ENCODE results near the gene FOXP1. TPM values are rescaled to one million over a fixed set of nuclear protein-coding genes. Genes with fewer than 3 reads are reported as not detected.

FOXP1 gene
- total and polyA plus RNA-seq, 3 donors from 2014 or later, result 37.8 to 105 (median 75.9) TPM

GRCh38 chr3:71465371-71466036 is 118.0 kb downstream of the FOXP1 start:
- no peaks in the 10 kb centered on the region for H3K4me1 ChIP-seq
- 88 to 91% methylated on average over 13 of the region's 13 CpGs for WGBS, 2 donors

GRCh38 chr3:71464613-71465012 is 118.9 kb downstream of the FOXP1 start:
- Histone ChIP-seq H3K36me3 (ENCODE audit: low read depth, missing control alignments) (no peaks in the 10 kb centered on the region), H3K9me3 (no peaks in the 10 kb centered on the region), H3K27ac (no peak overlapping the region), H3K4me1 (no peaks in the 10 kb centered on the region), H3K27me3 (no peaks in the 10 kb centered on the region), H3K4me3 (no peak overlapping the region)
- no peak for TF ChIP-seq POLR2A (IDR thresholded peaks at IDR 0.05)
- TF ChIP-seq, protein P1, sequence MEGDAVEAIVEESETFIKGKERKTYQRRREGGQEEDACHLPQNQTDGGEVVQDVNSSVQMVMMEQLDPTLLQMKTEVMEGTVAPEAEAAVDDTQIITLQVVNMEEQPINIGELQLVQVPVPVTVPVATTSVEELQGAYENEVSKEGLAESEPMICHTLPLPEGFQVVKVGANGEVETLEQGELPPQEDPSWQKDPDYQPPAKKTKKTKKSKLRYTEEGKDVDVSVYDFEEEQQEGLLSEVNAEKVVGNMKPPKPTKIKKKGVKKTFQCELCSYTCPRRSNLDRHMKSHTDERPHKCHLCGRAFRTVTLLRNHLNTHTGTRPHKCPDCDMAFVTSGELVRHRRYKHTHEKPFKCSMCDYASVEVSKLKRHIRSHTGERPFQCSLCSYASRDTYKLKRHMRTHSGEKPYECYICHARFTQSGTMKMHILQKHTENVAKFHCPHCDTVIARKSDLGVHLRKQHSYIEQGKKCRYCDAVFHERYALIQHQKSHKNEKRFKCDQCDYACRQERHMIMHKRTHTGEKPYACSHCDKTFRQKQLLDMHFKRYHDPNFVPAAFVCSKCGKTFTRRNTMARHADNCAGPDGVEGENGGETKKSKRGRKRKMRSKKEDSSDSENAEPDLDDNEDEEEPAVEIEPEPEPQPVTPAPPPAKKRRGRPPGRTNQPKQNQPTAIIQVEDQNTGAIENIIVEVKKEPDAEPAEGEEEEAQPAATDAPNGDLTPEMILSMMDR (IDR thresholded peaks at IDR 0.05), result no peak
- DNase-seq, result no peak
- 96 to 100% methylated on average over 2 of the region's 2 CpGs for WGBS, 2 donors
- intact Hi-C loops (cut with DNase I; ENCODE audit: low total_unique reads), result no loop called here

More at GRCh38 chr3:71465371-71466036, 118.0 kb downstream of the FOXP1 start:
- Histone ChIP-seq H3K27ac (no peak overlapping the region), H3K27me3 (no peaks in the 10 kb centered on the region), H3K4me3 (no peak overlapping the region), H3K36me3 (ENCODE audit: low read depth, missing control alignments) (no peaks in the 10 kb centered on the region), H3K9me3 (no peaks in the 10 kb centered on the region)
- no peak for DNase-seq
- TF ChIP-seq, protein P1 (IDR thresholded peaks at IDR 0.05), result no peak
- no peak for TF ChIP-seq POLR2A (IDR thresholded peaks at IDR 0.05)
- intact Hi-C loops (cut with DNase I; ENCODE audit: low total_unique reads), result no loop called here

DNA sequence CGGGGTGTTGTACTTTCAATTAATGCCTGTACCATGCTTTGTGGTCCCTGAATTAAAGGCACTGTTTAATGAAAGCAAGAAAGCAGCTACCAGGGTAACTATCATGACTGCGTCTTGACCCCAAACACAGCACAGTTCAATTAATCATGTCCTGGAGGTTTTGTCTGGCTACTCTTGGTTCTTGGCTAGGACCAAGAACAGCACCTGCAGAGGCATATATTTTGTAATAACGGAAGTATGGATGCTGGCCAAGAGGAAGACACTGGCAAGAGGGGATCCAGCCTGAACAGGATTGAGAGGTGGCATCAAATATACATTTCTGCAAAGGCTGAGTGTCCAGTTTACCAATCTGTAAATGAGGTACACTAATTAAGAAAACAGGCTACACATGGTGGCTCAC is 119.9 kb downstream of the FOXP1 start:
- no peak for DNase-seq
- WGBS, 2 donors, result 89 to 94% methylated on average over 3 of the region's 3 CpGs
- H3K4me1 ChIP-seq, result no peaks in the 10 kb centered on the region

DNA sequence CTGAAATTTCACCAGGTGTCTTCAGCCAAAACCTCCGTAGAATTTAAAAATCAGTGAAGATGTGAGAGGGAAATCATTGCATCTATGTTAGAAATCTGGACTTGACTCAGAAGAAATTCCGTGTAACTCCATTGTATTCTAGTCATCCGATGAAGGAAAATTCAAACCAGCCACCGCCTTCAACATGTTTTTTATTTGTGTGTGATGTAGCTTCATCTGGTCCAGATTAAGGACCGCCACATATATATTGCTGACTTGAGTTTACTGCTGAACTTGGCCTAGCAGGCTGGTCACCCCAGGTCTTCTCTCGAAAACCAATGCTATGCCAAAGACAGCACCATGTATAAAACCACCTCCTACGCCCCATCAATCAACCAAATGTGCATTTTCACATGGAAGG is 120.9 kb downstream of the FOXP1 start:
- H3K4me3 ChIP-seq, result no peak overlapping the region
- DNase-seq, result no peak

More for the DNA sequence above, 119.9 kb downstream of the FOXP1 start:
- no peak for TF ChIP-seq POLR2A (IDR thresholded peaks at IDR 0.05)
- TF ChIP-seq, protein P1 (IDR thresholded peaks at IDR 0.05), result no peak
- Histone ChIP-seq H3K36me3 (ENCODE audit: low read depth, missing control alignments) (no peaks in the 10 kb centered on the region), H3K27me3 (no peaks in the 10 kb centered on the region), H3K4me3 (no peak overlapping the region), H3K27ac (no peak overlapping the region), H3K9me3 (no peaks in the 10 kb centered on the region)
- intact Hi-C loops (cut with DNase I; ENCODE audit: low total_unique reads), result no loop called here

DNA sequence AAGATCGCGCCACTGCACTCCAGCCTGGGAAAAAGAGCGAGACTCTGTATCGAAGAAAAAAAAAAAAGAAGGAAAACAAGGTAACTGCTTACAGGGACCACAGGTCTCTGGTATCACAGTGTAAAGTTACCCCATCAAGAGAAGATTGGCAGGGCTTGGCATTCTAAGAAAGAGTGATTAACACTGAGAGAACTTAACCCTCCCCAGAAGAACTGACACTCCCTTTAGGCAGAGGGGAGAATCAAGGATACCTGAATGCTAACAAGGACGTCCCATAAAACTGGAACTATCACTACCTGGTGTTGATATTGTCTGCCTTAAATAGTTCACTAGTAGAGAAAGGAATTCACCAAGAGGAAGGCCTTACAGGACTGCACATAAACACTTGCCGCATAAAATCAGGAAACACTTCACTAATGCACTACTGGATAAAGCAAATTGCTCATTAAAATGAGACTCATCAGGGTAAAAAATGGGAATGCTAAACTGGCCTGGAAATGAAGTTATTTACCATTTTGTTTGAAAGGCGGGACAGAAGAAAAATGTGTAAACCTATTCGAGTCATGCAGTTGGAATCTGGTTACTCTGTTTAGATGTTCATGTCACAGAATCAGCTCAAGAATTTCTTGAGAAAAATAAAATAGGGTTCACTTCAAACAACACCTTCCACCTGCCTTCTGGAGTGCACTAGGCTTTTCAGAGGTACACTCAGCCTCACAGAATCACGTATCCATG is 121.6 kb downstream of the FOXP1 start:
- no peaks in the 10 kb centered on the region for H3K9me3 ChIP-seq
- no peak overlapping the region for H3K27ac ChIP-seq
- H3K4me3 ChIP-seq, result no peak overlapping the region
- H3K4me1 ChIP-seq, result no peaks in the 10 kb centered on the region
- 91 to 94% methylated on average over 9 of the region's 9 CpGs for WGBS, 2 donors
- intact Hi-C loops (cut with DNase I; ENCODE audit: low total_unique reads), result no loop called here
- no peak for TF ChIP-seq POLR2A (IDR thresholded peaks at IDR 0.05)
- TF ChIP-seq, protein P1 (IDR thresholded peaks at IDR 0.05), result no peak
- H3K27me3 ChIP-seq, result no peaks in the 10 kb centered on the region
- no peak for DNase-seq
- no peaks in the 10 kb centered on the region for H3K36me3 ChIP-seq (ENCODE audit: low read depth, missing control alignments)

More for the DNA sequence above, 120.9 kb downstream of the FOXP1 start:
- Histone ChIP-seq H3K27ac (no peak overlapping the region), H3K36me3 (ENCODE audit: low read depth, missing control alignments) (no peaks in the 10 kb centered on the region), H3K27me3 (no peaks in the 10 kb centered on the region), H3K9me3 (no peaks in the 10 kb centered on the region), H3K4me1 (no peaks in the 10 kb centered on the region)
- TF ChIP-seq POLR2A (IDR thresholded peaks at IDR 0.05), result no peak
- intact Hi-C loops (cut with DNase I; ENCODE audit: low total_unique reads), result no loop called here
- 95 to 99% methylated on average over 7 of the region's 7 CpGs for WGBS, 2 donors
